ENCODE results near the gene GRID1. TPM values are rescaled to one million over a fixed set of nuclear protein-coding genes. Genes with fewer than 3 reads are reported as not detected.
"Not testable (repeated sequence)": the region's sequence is repeated elsewhere in the genome, so short reads cannot be mapped to it uniquely, and the experiment has no call there.

GRID1 gene
- total RNA-seq, 4 donors from 2014 or later, result 0.35 to 10.7 (median 1.3) TPM

- Histone ChIP-seq H3K27ac (no peak overlapping the region), H3K27me3 (no peaks in the 10 kb centered on the region), H3K9me3 (no peaks in the 10 kb centered on the region), H3K4me1 (no peaks in the 10 kb centered on the region), H3K36me3 (no peaks in the 10 kb centered on the region), H3K4me3 (no peak overlapping the region)
- TF ChIP-seq POLR2A (IDR thresholded peaks at IDR 0.05), result no peak
- no peak for TF ChIP-seq CTCF (IDR thresholded peaks at IDR 0.05)
- DNase-seq, result peak in 2 of 3 donors; percentile 11 to 12
Measured at GRCh38 chr10:86176850-86177536, 189.6 kb downstream of the GRID1 start.

GRCh38 chr10:86175476-86175875 lies 191.1 kb downstream of the GRID1 start:
- H3K36me3 ChIP-seq, H3K27me3 ChIP-seq: not testable (repeated sequence)

GRCh38 chr10:86172301-86172700 lies 194.3 kb downstream of the GRID1 start:
- Histone ChIP-seq H3K9me3 (no peaks in the 10 kb centered on the region), H3K27me3 (no peaks in the 10 kb centered on the region), H3K4me1 (no peaks in the 10 kb centered on the region), H3K4me3 (no peak overlapping the region), H3K36me3 (no peaks in the 10 kb centered on the region), H3K27ac (no peak overlapping the region)
- no peak for DNase-seq
- TF ChIP-seq POLR2A (IDR thresholded peaks at IDR 0.05) (no peak), CTCF (IDR thresholded peaks at IDR 0.05) (no peak)

More at GRCh38 chr10:86175476-86175875, 191.1 kb downstream of the GRID1 start:
- H3K9me3 ChIP-seq, H3K4me3 ChIP-seq, H3K27ac ChIP-seq, H3K4me1 ChIP-seq: not testable (repeated sequence)
- DNase-seq, result peak in 1 of 3 donors; percentile 13

GRCh38 chr10:86170255-86171108 lies 196.1 kb downstream of the GRID1 start:
- Histone ChIP-seq H3K27me3 (no peaks in the 10 kb centered on the region), H3K9me3 (no peaks in the 10 kb centered on the region), H3K4me1 (peaks cover 0 to 9% (median 0%) of the 10 kb centered on the region in 4 donors), H3K4me3 (no peak overlapping the region), H3K36me3 (no peaks in the 10 kb centered on the region), H3K27ac (no peak overlapping the region)
- DNase-seq, result peak in 2 of 3 donors; percentile 14 to 26
- TF ChIP-seq CTCF (IDR thresholded peaks at IDR 0.05) (no peak), POLR2A (IDR thresholded peaks at IDR 0.05) (no peak)

- Histone ChIP-seq H3K4me3 (no peak overlapping the region), H3K36me3 (no peaks in the 10 kb centered on the region), H3K9me3 (no peaks in the 10 kb centered on the region), H3K27ac (no peak overlapping the region), H3K4me1 (peaks cover 0 to 15% (median under 1%) of the 10 kb centered on the region in 4 donors), H3K27me3 (no peaks in the 10 kb centered on the region)
- no peak for TF ChIP-seq CTCF (IDR thresholded peaks at IDR 0.05)
- DNase-seq, result peak in 2 of 3 donors; percentile 25 to 30
Measured at GRCh38 chr10:86169506-86170254, 196.9 kb downstream of the GRID1 start.

All from Peyer's patch (tissue), 4 donors.